Measurements from ENCODE around the gene ARHGAP8.

ARHGAP8 gene

GRCh38 chr22:44823806-44824205 lies 71.4 kb downstream of the ARHGAP8 start:
- no peak for DNase-seq
- H2BK120ac ChIP-seq (ENCODE audit: low read depth, low read length) = no peak overlapping the region
- H2BK15ac ChIP-seq (ENCODE audit: low read depth, poor library complexity, severe bottlenecking) = no peak overlapping the region
- H2BK12ac ChIP-seq (ENCODE audit: low read length in 2 of 2) = no peak overlapping the region
- peaks cover 1% of the 10 kb centered on the region for H3K4me1 ChIP-seq (ENCODE audit: control insufficient read depth, insufficient read depth, low read depth, low read length)
- H2AK5ac ChIP-seq (ENCODE audit: low read length, severe bottlenecking) = no peak overlapping the region
- H4K8ac ChIP-seq (ENCODE audit: low read length) = no peak overlapping the region
- no peak overlapping the region for H3K27ac ChIP-seq (ENCODE audit: low read length, poor library complexity, severe bottlenecking)
- no peak overlapping the region for H2BK5ac ChIP-seq (ENCODE audit: low read depth, low read length, poor library complexity, severe bottlenecking)
- H3K4me3 ChIP-seq (ENCODE audit: insufficient read depth in 1 of 2, low read depth in 1 of 2, low read length in 2 of 2) = no peak overlapping the region
- H3K4me2 ChIP-seq (ENCODE audit: low read length, poor library complexity, severe bottlenecking) = no peak overlapping the region
- H3K18ac ChIP-seq (ENCODE audit: low read depth in 1 of 2, low read length in 2 of 2) = no peak overlapping the region
- H3K36me3 ChIP-seq (ENCODE audit: control insufficient read depth in 1 of 2, insufficient read depth in 2 of 2, low read depth in 1 of 2, low read length in 2 of 2) = no peaks in the 10 kb centered on the region
- no peaks in the 10 kb centered on the region for H3K79me1 ChIP-seq (replicated peaks; ENCODE audit: low read length, poor library complexity, severe bottlenecking)
- no peak overlapping the region for H3K23ac ChIP-seq (ENCODE audit: low read length in 2 of 2)
- H2AFZ ChIP-seq (ENCODE audit: low read depth, low read length) = no peak overlapping the region
- no peak overlapping the region for H3K4ac ChIP-seq (ENCODE audit: low read depth in 1 of 2, low read length in 2 of 2)
- peaks cover 14 to 42% of the 10 kb centered on the region in 2 experiments for H3K27me3 ChIP-seq (ENCODE audit: control insufficient read depth in 1 of 2, insufficient read depth in 1 of 2, low read length in 2 of 2)
- no peak overlapping the region for H4K91ac ChIP-seq (ENCODE audit: low read length)
- no peak overlapping the region for H3K9ac ChIP-seq (ENCODE audit: low read length)
- no peaks in the 10 kb centered on the region for H3K9me3 ChIP-seq (ENCODE audit: control insufficient read depth, low read length)
- WGBS = 82% methylated on average over 4 of the region's 4 CpGs
- H3K14ac ChIP-seq (ENCODE audit: low read length in 2 of 2) = no peak overlapping the region

- Histone ChIP-seq H3K4me1 (ENCODE audit: control insufficient read depth, insufficient read depth, low read depth, low read length) (peaks cover 1% of the 10 kb centered on the region), H2BK15ac (ENCODE audit: low read depth, poor library complexity, severe bottlenecking) (no peak overlapping the region), H3K14ac (ENCODE audit: low read length in 2 of 2) (no peak overlapping the region), H3K36me3 (ENCODE audit: control insufficient read depth in 1 of 2, insufficient read depth in 2 of 2, low read depth in 1 of 2, low read length in 2 of 2) (no peaks in the 10 kb centered on the region), H2BK5ac (ENCODE audit: low read depth, low read length, poor library complexity, severe bottlenecking) (no peak overlapping the region), H2AK5ac (ENCODE audit: low read length, severe bottlenecking) (no peak overlapping the region), H2BK120ac (ENCODE audit: low read depth, low read length) (no peak overlapping the region), H3K27ac (ENCODE audit: low read length, poor library complexity, severe bottlenecking) (no peak overlapping the region), H3K23ac (ENCODE audit: low read length in 2 of 2) (no peak overlapping the region), H3K9me3 (ENCODE audit: control insufficient read depth, low read length) (no peaks in the 10 kb centered on the region), H3K27me3 (ENCODE audit: control insufficient read depth in 1 of 2, insufficient read depth in 1 of 2, low read length in 2 of 2) (peaks cover 14 to 42% of the 10 kb centered on the region in 2 experiments), H3K9ac (ENCODE audit: low read length) (no peak overlapping the region), H4K91ac (ENCODE audit: low read length) (no peak overlapping the region), H3K4me2 (ENCODE audit: low read length, poor library complexity, severe bottlenecking) (no peak overlapping the region), H3K4ac (ENCODE audit: low read depth in 1 of 2, low read length in 2 of 2) (no peak overlapping the region), H2AFZ (ENCODE audit: low read depth, low read length) (no peak overlapping the region), H3K4me3 (ENCODE audit: insufficient read depth in 1 of 2, low read depth in 1 of 2, low read length in 2 of 2) (no peak overlapping the region), H4K8ac (ENCODE audit: low read length) (no peak overlapping the region), H2BK12ac (ENCODE audit: low read length in 2 of 2) (no peak overlapping the region), H3K79me1 (replicated peaks; ENCODE audit: low read length, poor library complexity, severe bottlenecking) (no peaks in the 10 kb centered on the region), H3K18ac (ENCODE audit: low read depth in 1 of 2, low read length in 2 of 2) (no peak overlapping the region)
- 88% methylated on average over 9 of the region's 12 CpGs for WGBS
- DNase-seq = no peak
Measured at GRCh38 chr22:44824271-44824670, 71.9 kb downstream of the ARHGAP8 start.

- Histone ChIP-seq H3K4ac (ENCODE audit: low read depth in 1 of 2, low read length in 2 of 2) (no peak overlapping the region), H3K18ac (ENCODE audit: low read depth in 1 of 2, low read length in 2 of 2) (no peak overlapping the region), H3K4me2 (ENCODE audit: low read length, poor library complexity, severe bottlenecking) (no peak overlapping the region), H3K36me3 (ENCODE audit: control insufficient read depth in 1 of 2, insufficient read depth in 2 of 2, low read depth in 1 of 2, low read length in 2 of 2) (no peaks in the 10 kb centered on the region), H2BK5ac (ENCODE audit: low read depth, low read length, poor library complexity, severe bottlenecking) (no peak overlapping the region), H3K9ac (ENCODE audit: low read length) (no peak overlapping the region), H2BK120ac (ENCODE audit: low read depth, low read length) (no peak overlapping the region), H4K8ac (ENCODE audit: low read length) (no peak overlapping the region), H3K27me3 (ENCODE audit: control insufficient read depth in 1 of 2, insufficient read depth in 1 of 2, low read length in 2 of 2) (peaks cover 10 to 31% of the 10 kb centered on the region in 2 experiments), H2BK15ac (ENCODE audit: low read depth, poor library complexity, severe bottlenecking) (no peak overlapping the region), H3K79me1 (replicated peaks; ENCODE audit: low read length, poor library complexity, severe bottlenecking) (no peaks in the 10 kb centered on the region), H2BK12ac (ENCODE audit: low read length in 2 of 2) (no peak overlapping the region), H4K91ac (ENCODE audit: low read length) (no peak overlapping the region), H3K14ac (ENCODE audit: low read length in 2 of 2) (no peak overlapping the region), H2AK5ac (ENCODE audit: low read length, severe bottlenecking) (no peak overlapping the region), H3K4me3 (ENCODE audit: insufficient read depth in 1 of 2, low read depth in 1 of 2, low read length in 2 of 2) (no peak overlapping the region), H2AFZ (ENCODE audit: low read depth, low read length) (no peak overlapping the region), H3K23ac (ENCODE audit: low read length in 2 of 2) (no peak overlapping the region), H3K27ac (ENCODE audit: low read length, poor library complexity, severe bottlenecking) (no peak overlapping the region), H3K4me1 (ENCODE audit: control insufficient read depth, insufficient read depth, low read depth, low read length) (peaks cover under 1% of the 10 kb centered on the region), H3K9me3 (ENCODE audit: control insufficient read depth, low read length) (no peaks in the 10 kb centered on the region)
- DNase-seq = no peak
- WGBS = 91% methylated on average over 32 of the region's 43 CpGs
Measured at GRCh38 chr22:44825310-44826150, 73.2 kb downstream of the ARHGAP8 start.

- no peak overlapping the region for H2BK15ac ChIP-seq (ENCODE audit: low read depth, poor library complexity, severe bottlenecking)
- peaks cover 3 to 17% of the 10 kb centered on the region in 2 experiments for H3K27me3 ChIP-seq (ENCODE audit: control insufficient read depth in 1 of 2, insufficient read depth in 1 of 2, low read length in 2 of 2)
- H3K4me1 ChIP-seq (ENCODE audit: control insufficient read depth, insufficient read depth, low read depth, low read length) = no peaks in the 10 kb centered on the region
- no peaks in the 10 kb centered on the region for H3K9me3 ChIP-seq (ENCODE audit: control insufficient read depth, low read length)
- H3K36me3 ChIP-seq (ENCODE audit: control insufficient read depth in 1 of 2, insufficient read depth in 2 of 2, low read depth in 1 of 2, low read length in 2 of 2) = no peaks in the 10 kb centered on the region
- no peak overlapping the region for H2BK5ac ChIP-seq (ENCODE audit: low read depth, low read length, poor library complexity, severe bottlenecking)
- no peak overlapping the region for H3K9ac ChIP-seq (ENCODE audit: low read length)
- H2BK12ac ChIP-seq (ENCODE audit: low read length in 2 of 2) = no peak overlapping the region
- H3K23ac ChIP-seq (ENCODE audit: low read length in 2 of 2) = no peak overlapping the region
- no peak overlapping the region for H3K18ac ChIP-seq (ENCODE audit: low read depth in 1 of 2, low read length in 2 of 2)
- H2BK120ac ChIP-seq (ENCODE audit: low read depth, low read length) = no peak overlapping the region
- H3K4ac ChIP-seq (ENCODE audit: low read depth in 1 of 2, low read length in 2 of 2) = no peak overlapping the region
- no peak overlapping the region for H3K14ac ChIP-seq (ENCODE audit: low read length in 2 of 2)
- 88% methylated on average over 16 of the region's 16 CpGs for WGBS
- DNase-seq = no peak
- no peak overlapping the region for H2AFZ ChIP-seq (ENCODE audit: low read depth, low read length)
- H3K4me2 ChIP-seq (ENCODE audit: low read length, poor library complexity, severe bottlenecking) = no peak overlapping the region
- H3K79me1 ChIP-seq (replicated peaks; ENCODE audit: low read length, poor library complexity, severe bottlenecking) = no peaks in the 10 kb centered on the region
- H4K8ac ChIP-seq (ENCODE audit: low read length) = no peak overlapping the region
- no peak overlapping the region for H2AK5ac ChIP-seq (ENCODE audit: low read length, severe bottlenecking)
- no peak overlapping the region for H4K91ac ChIP-seq (ENCODE audit: low read length)
- H3K27ac ChIP-seq (ENCODE audit: low read length, poor library complexity, severe bottlenecking) = no peak overlapping the region
- no peak overlapping the region for H3K4me3 ChIP-seq (ENCODE audit: insufficient read depth in 1 of 2, low read depth in 1 of 2, low read length in 2 of 2)
Measured at GRCh38 chr22:44827666-44828190, 75.4 kb downstream of the ARHGAP8 start.

All from mesenchymal stem cell (in vitro differentiated cells and primary cell).